Measurements from ENCODE around the gene AHCTF1. TPM values are rescaled to one million over a fixed set of nuclear protein-coding genes. Genes with fewer than 3 reads are reported as not detected.
"Not testable (repeated sequence)": the region's sequence is repeated elsewhere in the genome, so short reads cannot be mapped to it uniquely, and the experiment has no call there.

Gene AHCTF1
- total and polyA plus RNA-seq, 4 experiments from 2014 or later: 5.7 to 59.0 (median 38.8) TPM

- H3K36me3 Mint-ChIP-seq: peaks cover 54 to 74% of the 10 kb centered on the region in 2 donors
- Histone ChIP-seq H3K27ac (ENCODE audit: low read depth, low read length) (no peak overlapping the region), H3K27me3 (ENCODE audit: insufficient read depth, low read length) (no peaks in the 10 kb centered on the region), H3K9me3 (ENCODE audit: control insufficient read depth in 1 of 2, low read length in 2 of 2) (no peaks in the 10 kb centered on the region), H3K4me3 (ENCODE audit: low read length in 2 of 2) (no peak overlapping the region), H3K4me1 (ENCODE audit: insufficient read depth, low read length) (no peaks in the 10 kb centered on the region), H3K36me3 (ENCODE audit: insufficient read depth, low read length) (peaks cover 36% of the 10 kb centered on the region)
- ChIA-PET CTCF (ENCODE audit: partially characterized antibody) (no interaction called here), POLR2A (ENCODE audit: partially characterized antibody) (no interaction called here)
- no peaks in the 10 kb centered on the region for H3K9me3 Mint-ChIP-seq
- H3K27me3 Mint-ChIP-seq: no peaks in the 10 kb centered on the region
- no peak overlapping the region for H3K4me3 Mint-ChIP-seq
- intact Hi-C loops (cut with micrococcal nuclease): no loop called here
- peaks cover 8 to 26% (median 14%) of the 10 kb centered on the region in 4 donors for H3K4me1 Mint-ChIP-seq
- DNase-seq: no peak
- H3K27ac Mint-ChIP-seq: peak overlapping the region in 3 of 7 donors; percentile 43 to 72 (median 71)
Observed at GRCh38 chr1:246875041-246876026, 56.4 kb downstream of the AHCTF1 start.

GRCh38 chr1:246865921-246866320 lies 65.8 kb downstream of the AHCTF1 start:
- intact Hi-C loops (cut with micrococcal nuclease): no loop called here
- Histone ChIP-seq H3K27ac (ENCODE audit: low read depth, low read length) (no peak overlapping the region), H3K36me3 (ENCODE audit: insufficient read depth, low read length) (peaks cover 36% of the 10 kb centered on the region), H3K27me3 (ENCODE audit: insufficient read depth, low read length) (no peaks in the 10 kb centered on the region), H3K4me1 (ENCODE audit: insufficient read depth, low read length) (no peaks in the 10 kb centered on the region), H3K9me3 (ENCODE audit: control insufficient read depth in 1 of 2, low read length in 2 of 2) (no peaks in the 10 kb centered on the region), H3K4me3 (ENCODE audit: low read length in 2 of 2) (no peak overlapping the region)
- Mint-ChIP-seq H3K4me1 (peaks cover 0 to 4% (median under 1%) of the 10 kb centered on the region in 4 donors), H3K27me3 (no peaks in the 10 kb centered on the region), H3K36me3 (peaks cover 49 to 71% of the 10 kb centered on the region in 2 donors), H3K4me3 (no peak overlapping the region), H3K27ac (no peak overlapping the region), H3K9me3 (no peaks in the 10 kb centered on the region)
- no peak for DNase-seq
- POLR2A ChIA-PET (ENCODE audit: partially characterized antibody): no interaction called here
- CTCF ChIA-PET (ENCODE audit: partially characterized antibody): no interaction called here

- H3K4me3 ChIP-seq (ENCODE audit: low read length in 2 of 2); H3K27me3 ChIP-seq (ENCODE audit: insufficient read depth, low read length); H3K9me3 ChIP-seq (ENCODE audit: control insufficient read depth in 1 of 2, low read length in 2 of 2); H3K27ac ChIP-seq (ENCODE audit: low read depth, low read length); H3K4me1 ChIP-seq (ENCODE audit: insufficient read depth, low read length); POLR2A ChIA-PET (ENCODE audit: partially characterized antibody); intact Hi-C loops (cut with micrococcal nuclease); DNase-seq; H3K27me3 Mint-ChIP-seq; H3K4me1 Mint-ChIP-seq; H3K4me3 Mint-ChIP-seq; H3K9me3 Mint-ChIP-seq: not testable (repeated sequence)
- CTCF ChIA-PET (ENCODE audit: partially characterized antibody): interaction anchor here (1.2 kb wide), 1 partner anchor 509 kb away, joined by 3 read pairs; no protein-coding TSS in a partner anchor
- Mint-ChIP-seq H3K27ac (peak overlapping the region in 1 of 7 donors; percentile 23), H3K36me3 (peaks cover 31 to 72% of the 10 kb centered on the region in 2 donors)
- peaks cover 33% of the 10 kb centered on the region for H3K36me3 ChIP-seq (ENCODE audit: insufficient read depth, low read length)
Observed at GRCh38 chr1:246863791-246864190, 68.0 kb downstream of the AHCTF1 start.

- Histone ChIP-seq H3K4me3 (ENCODE audit: low read length in 2 of 2) (no peak overlapping the region), H3K36me3 (ENCODE audit: insufficient read depth, low read length) (peaks cover 55% of the 10 kb centered on the region), H3K9me3 (ENCODE audit: control insufficient read depth in 1 of 2, low read length in 2 of 2) (no peaks in the 10 kb centered on the region), H3K4me1 (ENCODE audit: insufficient read depth, low read length) (no peaks in the 10 kb centered on the region), H3K27ac (ENCODE audit: low read depth, low read length) (no peak overlapping the region), H3K27me3 (ENCODE audit: insufficient read depth, low read length) (no peaks in the 10 kb centered on the region)
- Mint-ChIP-seq H3K4me3 (no peak overlapping the region), H3K27me3 (no peaks in the 10 kb centered on the region), H3K9me3 (no peaks in the 10 kb centered on the region), H3K36me3 (peaks cover 41 to 82% of the 10 kb centered on the region in 2 donors), H3K4me1 (peaks cover 0 to 2% (median 0%) of the 10 kb centered on the region in 4 donors), H3K27ac (no peak overlapping the region)
- no peak for DNase-seq
- POLR2A ChIA-PET (ENCODE audit: partially characterized antibody): no interaction called here
- CTCF ChIA-PET (ENCODE audit: partially characterized antibody): no interaction called here
- intact Hi-C loops (cut with micrococcal nuclease): no loop called here
Observed at GRCh38 chr1:246860401-246860800, 71.3 kb downstream of the AHCTF1 start.

- Histone ChIP-seq H3K4me1 (ENCODE audit: insufficient read depth, low read length) (no peaks in the 10 kb centered on the region), H3K36me3 (ENCODE audit: insufficient read depth, low read length) (peaks cover 68% of the 10 kb centered on the region), H3K9me3 (ENCODE audit: control insufficient read depth in 1 of 2, low read length in 2 of 2) (no peaks in the 10 kb centered on the region), H3K27ac (ENCODE audit: low read depth, low read length) (no peak overlapping the region), H3K4me3 (ENCODE audit: low read length in 2 of 2) (no peak overlapping the region), H3K27me3 (ENCODE audit: insufficient read depth, low read length) (no peaks in the 10 kb centered on the region)
- Mint-ChIP-seq H3K9me3 (no peaks in the 10 kb centered on the region), H3K27ac (no peak overlapping the region), H3K4me3 (no peak overlapping the region), H3K36me3 (peaks cover 44 to 88% of the 10 kb centered on the region in 2 donors), H3K27me3 (no peaks in the 10 kb centered on the region), H3K4me1 (peaks cover 0 to 2% (median under 1%) of the 10 kb centered on the region in 4 donors)
- intact Hi-C loops (cut with micrococcal nuclease): no loop called here
- no peak for DNase-seq
- ChIA-PET CTCF (ENCODE audit: partially characterized antibody) (no interaction called here), POLR2A (ENCODE audit: partially characterized antibody) (no interaction called here)
Observed at GRCh38 chr1:246856371-246856770, 75.4 kb downstream of the AHCTF1 start.

GRCh38 chr1:246850640-246851039 lies 81.1 kb downstream of the AHCTF1 start:
- CTCF ChIA-PET (ENCODE audit: partially characterized antibody); intact Hi-C loops (cut with micrococcal nuclease); H3K27me3 ChIP-seq (ENCODE audit: insufficient read depth, low read length); H3K27ac Mint-ChIP-seq; H3K27me3 Mint-ChIP-seq; H3K4me3 Mint-ChIP-seq; H3K4me3 ChIP-seq (ENCODE audit: low read length in 2 of 2); H3K9me3 ChIP-seq (ENCODE audit: control insufficient read depth in 1 of 2, low read length in 2 of 2); H3K4me1 Mint-ChIP-seq; H3K27ac ChIP-seq (ENCODE audit: low read depth, low read length); DNase-seq; POLR2A ChIA-PET (ENCODE audit: partially characterized antibody); H3K9me3 Mint-ChIP-seq; H3K4me1 ChIP-seq (ENCODE audit: insufficient read depth, low read length): not testable (repeated sequence)
- peaks cover 54 to 80% of the 10 kb centered on the region in 2 donors for H3K36me3 Mint-ChIP-seq
- peaks cover 50% of the 10 kb centered on the region for H3K36me3 ChIP-seq (ENCODE audit: insufficient read depth, low read length)

GRCh38 chr1:246843876-246844275 lies 87.9 kb downstream of the AHCTF1 start:
- POLR2A ChIA-PET (ENCODE audit: partially characterized antibody): no interaction called here
- Histone ChIP-seq H3K27me3 (ENCODE audit: insufficient read depth, low read length) (no peaks in the 10 kb centered on the region), H3K4me1 (ENCODE audit: insufficient read depth, low read length) (no peaks in the 10 kb centered on the region), H3K36me3 (ENCODE audit: insufficient read depth, low read length) (peaks cover 24% of the 10 kb centered on the region), H3K9me3 (ENCODE audit: control insufficient read depth in 1 of 2, low read length in 2 of 2) (no peaks in the 10 kb centered on the region), H3K27ac (ENCODE audit: low read depth, low read length) (no peak overlapping the region), H3K4me3 (ENCODE audit: low read length in 2 of 2) (no peak overlapping the region)
- Mint-ChIP-seq H3K27me3 (no peaks in the 10 kb centered on the region), H3K9me3 (no peaks in the 10 kb centered on the region), H3K4me3 (no peak overlapping the region), H3K27ac (no peak overlapping the region), H3K4me1 (no peaks in the 10 kb centered on the region), H3K36me3 (peaks cover 38 to 61% of the 10 kb centered on the region in 2 donors)
- DNase-seq: no peak
- CTCF ChIA-PET (ENCODE audit: partially characterized antibody): no interaction called here
- intact Hi-C loops (cut with micrococcal nuclease): no loop called here
